ENCODE measurements around the gene OR4A15.

Gene OR4A15

DNA sequence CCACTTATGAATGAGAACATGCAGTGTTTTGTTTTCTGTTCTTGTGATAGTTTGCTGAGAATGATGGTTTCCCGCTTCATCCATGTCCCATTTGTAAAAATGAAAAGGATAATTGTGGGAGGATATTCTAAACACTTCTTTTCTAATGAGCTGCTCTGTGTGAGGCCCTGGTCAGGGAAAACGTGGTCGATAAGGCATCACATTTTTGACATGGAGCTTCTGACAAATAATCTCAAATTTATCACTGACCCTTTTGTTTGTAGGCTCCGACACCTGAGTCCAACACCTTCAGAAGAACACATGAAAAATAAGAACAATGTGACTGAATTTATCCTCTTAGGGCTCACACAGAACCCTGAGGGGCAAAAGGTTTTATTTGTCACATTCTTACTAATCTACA, at the start of gene OR4A15:
TSS of gene OR4A15 (plus strand) at position 301 of the 400 bp plus-strand sequence. CDS start at position 301, 0 bp downstream.
- no peak for DNase-seq (ENCODE audit: low read depth in 2 of 2)

DNA sequence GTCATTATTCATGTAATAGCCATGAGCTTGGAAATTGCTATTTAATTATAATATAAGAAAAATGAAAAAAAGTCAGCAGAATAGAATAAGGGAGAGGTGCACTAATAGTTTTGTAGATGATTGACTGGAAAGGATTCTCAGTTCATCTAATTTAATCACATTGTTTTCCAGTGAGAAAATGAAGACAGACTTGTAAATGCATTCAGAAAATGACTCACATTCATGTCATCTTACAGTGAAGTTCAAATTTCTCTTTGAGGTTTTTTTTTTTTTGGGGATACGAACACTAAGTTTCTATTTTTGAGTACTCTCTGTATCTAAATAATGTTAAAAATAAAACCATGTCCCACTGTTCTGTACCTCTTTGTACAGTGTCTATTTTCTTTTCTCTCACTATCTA, 43.3 kb upstream of the OR4A15 start:
- no peak for DNase-seq (ENCODE audit: low read depth in 2 of 2)

DNA sequence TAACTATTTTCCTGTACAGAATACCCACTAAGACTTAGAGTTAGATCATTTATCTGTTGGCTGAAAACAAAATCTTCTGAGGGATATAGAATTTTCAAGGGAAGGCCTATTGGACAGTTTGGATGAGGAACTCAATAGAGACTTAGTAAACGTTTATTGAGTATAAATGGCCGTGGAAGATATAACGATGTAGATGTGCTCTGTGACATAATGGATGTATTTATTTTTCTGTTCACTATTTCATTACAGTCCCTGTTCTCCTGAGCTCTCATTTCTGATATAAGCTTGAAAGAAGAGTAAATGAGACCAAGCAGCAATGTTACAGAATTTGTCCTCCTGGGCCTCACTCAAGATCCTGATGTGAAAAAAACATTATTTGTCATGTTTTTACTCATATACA, 24.9 kb upstream of the OR4A15 start, which contains the start of gene OR4A16:
TSS of gene OR4A16 (plus strand) at position 301 of the 400 bp plus-strand sequence. CDS start at position 301, 0 bp downstream.
- no peak for DNase-seq (ENCODE audit: low read depth in 2 of 2)

DNA sequence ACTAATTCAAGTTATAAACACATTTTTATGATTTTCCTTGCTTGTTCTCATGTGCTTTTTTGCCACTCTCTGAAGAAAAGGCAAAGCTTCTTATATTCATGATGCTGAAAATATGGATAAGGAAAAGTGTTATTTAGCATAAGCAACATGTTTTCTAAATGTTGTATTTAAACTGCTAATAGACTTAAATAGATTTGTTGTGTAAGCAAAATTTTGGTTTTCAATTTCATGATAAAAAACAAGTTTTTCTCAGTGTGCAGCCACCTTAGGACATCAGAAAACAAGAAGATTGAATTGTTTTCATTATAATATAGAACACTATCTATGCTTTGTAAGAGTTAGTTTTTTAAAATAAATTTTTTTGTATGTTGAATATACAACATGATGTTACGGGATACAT, 22.5 kb upstream of the OR4A15 start:
- DNase-seq (ENCODE audit: low read depth in 2 of 2): no peak

DNA sequence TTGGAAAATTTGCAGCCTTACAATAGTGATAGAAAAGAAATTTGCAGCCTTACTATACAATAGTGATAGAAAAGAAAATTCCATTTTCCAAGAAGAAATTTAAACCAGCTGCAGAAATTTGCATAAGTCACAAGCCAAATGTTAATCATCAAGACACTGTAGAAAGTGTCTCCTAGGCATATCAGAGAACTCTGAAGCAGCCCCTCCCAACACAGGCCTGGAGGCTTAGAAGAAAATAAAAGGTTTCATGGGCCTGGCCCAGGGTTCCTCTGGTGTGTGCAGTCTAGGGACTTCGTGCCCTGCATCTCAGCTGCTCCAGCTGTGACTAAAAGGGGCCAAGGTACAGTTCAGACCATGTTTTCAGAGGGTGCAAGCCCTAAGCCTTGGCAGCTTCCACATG, 18.7 kb upstream of the OR4A15 start:
- no peak for DNase-seq (ENCODE audit: low read depth in 2 of 2)

DNA sequence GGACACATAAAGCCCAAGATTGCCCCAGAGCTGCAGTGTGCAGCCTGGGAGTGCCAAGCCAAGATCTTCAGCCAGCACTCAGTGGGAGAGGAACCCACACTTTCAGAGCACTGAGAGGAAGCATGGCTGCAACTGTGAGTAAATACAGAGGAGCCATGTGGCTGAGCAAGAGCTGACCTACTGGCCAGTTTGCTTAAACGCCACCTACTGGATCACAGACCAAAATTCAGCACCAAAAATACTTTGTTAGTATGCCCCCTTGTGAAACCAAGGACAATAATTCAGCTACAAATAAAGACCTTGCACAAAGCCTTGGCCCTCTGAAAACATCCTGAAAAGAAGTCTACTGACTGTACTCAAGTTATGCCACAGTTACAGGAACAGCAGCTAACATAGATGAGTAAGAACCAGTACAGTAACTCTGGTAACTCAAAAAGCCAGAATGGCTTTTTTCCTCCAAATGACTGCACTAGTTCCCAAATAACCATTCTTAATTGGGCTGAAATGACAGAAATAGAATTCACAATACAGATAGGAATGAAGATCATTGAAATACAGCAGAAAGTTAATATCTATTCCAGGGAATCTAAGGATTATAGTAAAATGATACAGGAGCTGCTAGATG, 10.1 kb upstream of the OR4A15 start:
- DNase-seq (ENCODE audit: low read depth in 2 of 2): no peak

DNA sequence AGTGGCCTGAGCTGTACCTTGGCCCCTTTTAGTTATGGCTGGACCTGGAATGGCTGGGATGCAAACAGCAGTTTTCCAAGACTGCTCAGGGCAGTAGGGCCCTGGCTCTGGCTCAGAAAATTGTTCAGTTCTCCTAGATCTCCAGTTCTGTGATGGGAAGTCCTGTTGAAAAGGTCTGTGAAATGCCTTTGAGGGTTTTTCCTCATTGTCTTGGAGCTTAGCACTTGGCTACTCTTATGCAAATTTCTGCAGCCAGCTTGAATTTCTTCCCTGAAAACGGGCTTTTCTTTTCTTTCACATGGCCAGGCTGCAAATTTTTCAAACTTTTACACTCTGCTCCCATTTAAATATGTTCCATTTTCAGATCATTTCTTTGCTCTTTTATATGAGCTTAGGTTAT, 33.2 kb downstream of the OR4A15 start:
- no peak for DNase-seq (ENCODE audit: low read depth in 2 of 2)

Measured in stimulated activated CD4-positive, alpha-beta T cell treated with anti-CD3 and anti-CD28 coated beads, Interleukin-4, amount 100 ng/mL, for 48 hours (primary cell).